CD4-positive, alpha-beta T cell treated with Interleukin-6 for 4 hours (primary cell): ENCODE data around the gene OSBPL9.
"Not testable (repeated sequence)": the region's sequence is repeated elsewhere in the genome, so short reads cannot be mapped to it uniquely, and the experiment has no call there.

Experiments used
- DNase-seq: peaks from one replicate; pipeline ENCODE4 v3.0.0-alpha.2; 2020; ENCODE audit warnings: mixed read lengths

The OSBPL9 gene

DNA sequence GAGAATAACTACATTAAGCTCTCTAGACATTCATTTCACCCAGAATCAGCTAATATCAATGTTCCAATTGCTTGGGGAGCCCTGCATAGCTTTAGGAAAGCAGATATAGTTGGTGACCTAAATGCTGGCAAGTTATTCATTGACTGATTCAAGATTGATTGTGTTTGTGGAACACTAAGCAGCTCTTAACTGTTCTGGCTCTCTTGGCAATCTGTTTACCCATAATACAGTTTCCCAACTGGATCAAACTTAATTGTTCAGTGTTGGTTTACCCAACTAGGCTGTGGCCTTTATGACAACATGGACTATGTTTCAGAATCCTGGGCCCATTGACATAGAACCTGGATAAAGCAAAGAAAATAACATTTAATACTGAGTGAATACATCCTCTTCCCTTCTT lies 178.0 kb downstream of the OSBPL9 start:
- DNase-seq: no peak

DNA sequence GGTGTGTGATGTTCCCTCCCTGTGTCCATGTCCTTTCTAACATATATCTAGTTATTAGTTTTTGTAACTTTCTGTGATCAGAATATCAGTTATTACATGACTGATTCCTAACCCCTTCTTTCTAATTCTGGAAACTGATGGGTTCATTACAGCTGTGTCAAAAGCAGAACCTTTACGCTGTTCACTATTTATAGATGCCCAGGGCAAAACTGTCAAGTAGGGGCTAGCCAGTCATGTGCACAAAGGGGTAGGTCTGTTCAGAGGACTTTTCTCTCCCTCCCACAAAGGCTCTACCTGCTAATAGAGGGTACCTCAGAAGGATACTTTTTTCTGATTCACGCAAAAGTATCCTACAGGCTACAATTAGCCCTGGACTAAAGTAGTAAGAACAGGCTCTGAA lies 182.5 kb downstream of the OSBPL9 start:
- no peak for DNase-seq

DNA sequence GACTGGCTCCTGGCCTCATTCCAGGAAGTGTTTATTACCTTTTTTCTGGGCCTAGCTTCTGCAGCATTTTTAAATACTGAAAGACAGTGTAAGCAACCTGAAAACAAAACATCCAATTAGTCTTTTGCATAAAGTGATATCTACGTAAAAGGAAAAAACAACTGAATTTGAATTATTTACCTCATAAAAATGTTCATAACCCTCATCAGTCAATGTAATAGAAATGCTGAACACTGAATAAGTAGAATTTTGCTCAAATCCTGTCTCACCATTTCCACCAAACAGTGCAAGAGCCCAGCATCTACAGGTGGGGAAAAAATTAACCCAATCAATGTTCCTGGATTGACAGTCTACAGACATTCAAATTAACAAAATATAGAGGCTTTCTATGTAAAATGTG lies 197.6 kb downstream of the OSBPL9 start:
- DNase-seq: no peak

DNA sequence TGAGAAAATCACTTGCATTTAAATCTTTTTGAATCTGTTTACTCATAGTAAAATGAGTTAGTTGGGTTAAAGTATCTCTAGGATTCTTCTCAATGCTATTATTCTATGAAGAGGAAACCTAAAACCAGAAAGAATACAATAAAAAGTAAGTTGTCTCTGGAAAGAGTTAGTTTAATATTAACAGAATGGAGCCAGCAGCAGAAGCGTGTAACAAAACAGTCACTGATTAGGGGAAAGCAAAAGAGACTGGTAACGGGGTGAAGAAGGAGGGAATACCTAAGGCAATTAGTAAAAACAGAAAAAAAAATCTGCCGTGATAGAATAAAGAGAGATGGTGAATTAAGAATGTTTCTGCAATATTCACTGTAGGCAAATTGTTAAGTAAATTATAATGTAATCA lies 201.6 kb downstream of the OSBPL9 start:
- DNase-seq: no peak

DNA sequence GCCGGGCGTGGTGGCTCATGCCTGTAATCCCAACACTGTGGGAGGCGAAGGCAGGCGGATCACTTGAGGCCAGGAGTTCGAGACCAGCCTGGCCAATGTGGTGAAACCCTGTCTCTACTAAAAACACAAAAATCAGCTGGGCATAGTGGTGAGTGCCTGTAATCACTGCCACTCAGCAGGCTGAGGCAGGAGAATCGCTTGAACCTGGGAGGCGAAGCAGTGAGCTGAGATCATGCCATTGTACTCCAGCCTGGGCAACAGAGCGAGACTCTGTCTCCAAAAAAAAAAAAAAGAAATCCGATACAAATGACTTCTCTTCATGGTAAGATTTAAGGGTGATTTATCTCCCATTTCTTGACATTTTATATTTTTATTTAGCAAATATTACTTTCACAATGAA lies 202.1 kb downstream of the OSBPL9 start:
- not testable (repeated sequence) for DNase-seq

DNA sequence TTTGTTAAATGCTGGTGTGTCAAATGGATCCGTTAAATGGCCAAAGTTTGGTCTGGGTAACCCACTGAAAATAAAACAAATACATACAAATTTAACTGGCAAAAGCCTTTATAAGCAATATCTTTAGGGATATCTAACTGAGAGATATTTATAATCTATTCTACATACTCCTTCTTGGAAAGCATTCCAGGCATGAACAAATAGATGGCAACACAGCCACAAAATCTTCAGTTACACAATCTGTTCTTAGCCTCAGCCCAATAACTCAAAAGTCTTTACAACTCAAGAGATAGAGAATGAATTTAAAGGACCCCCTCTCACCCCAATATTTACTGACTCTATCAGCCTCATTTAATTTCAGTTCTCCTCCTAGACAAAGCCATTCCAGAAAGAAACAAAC lies 202.9 kb downstream of the OSBPL9 start:
- DNase-seq: no peak

DNA sequence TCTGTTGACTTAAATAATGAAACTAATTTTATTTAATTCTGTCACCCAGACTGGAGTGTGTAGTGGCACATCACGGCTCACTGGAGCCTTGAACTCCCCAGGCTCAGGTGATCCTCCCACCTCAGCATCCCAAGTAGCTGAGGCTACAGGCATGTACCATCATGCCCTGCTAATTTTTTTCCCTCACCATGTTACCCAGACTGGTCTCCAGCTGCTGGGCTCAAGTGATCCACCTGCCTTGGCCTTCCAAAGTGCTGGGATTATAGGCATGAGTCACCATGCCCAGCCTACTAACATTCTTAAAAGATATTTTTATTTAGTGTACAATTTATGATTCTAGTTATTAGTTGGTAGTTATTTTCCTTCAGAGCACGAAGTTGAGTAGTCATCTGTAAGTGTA lies 212.2 kb downstream of the OSBPL9 start:
- no peak for DNase-seq

DNA sequence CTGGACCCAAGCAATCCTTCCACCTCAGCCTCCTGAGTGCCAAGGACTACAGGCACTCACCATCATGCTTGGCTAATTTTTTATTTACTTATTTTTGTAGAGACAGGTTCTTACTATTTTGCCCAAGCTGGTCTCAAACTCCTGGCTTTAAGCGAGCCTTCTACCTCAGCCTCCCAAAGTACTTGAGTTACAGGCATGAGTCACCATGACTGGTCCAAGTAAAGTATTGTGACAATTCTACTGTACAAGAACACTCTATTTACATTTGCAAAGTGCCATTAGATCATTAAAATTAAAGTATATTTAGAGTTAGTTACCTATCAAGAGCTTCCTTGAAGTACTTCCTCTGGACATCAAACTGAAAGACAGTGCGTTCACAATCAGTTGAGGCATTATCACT lies 216.8 kb downstream of the OSBPL9 start:
- DNase-seq: no peak

DNA sequence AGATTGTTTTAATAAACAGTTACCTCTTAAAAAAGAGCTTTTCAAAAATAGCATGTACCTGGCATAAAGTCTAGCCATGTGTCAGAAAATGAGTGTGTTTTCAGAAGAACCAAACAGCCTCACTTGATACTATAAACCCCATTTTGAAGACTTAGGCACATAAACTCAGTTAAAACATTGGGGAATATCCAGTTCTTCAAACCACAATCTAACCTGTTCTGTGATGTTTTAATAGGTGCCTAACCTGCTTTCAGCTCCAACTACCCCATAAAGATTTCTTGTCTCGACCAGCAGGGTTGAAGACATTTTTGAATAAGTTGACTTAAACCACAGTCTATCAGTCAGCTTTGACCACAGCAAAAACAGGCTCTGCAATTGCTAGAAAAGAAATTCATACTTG lies 220.4 kb downstream of the OSBPL9 start:
- no peak for DNase-seq
